Kidney epithelial cell (primary cell): ENCODE measurements around the gene LRRC59. TPM values are rescaled to one million over a fixed set of nuclear protein-coding genes. Genes with fewer than 3 reads are reported as not detected.

Experiments
- DNase-seq: peaks from one replicate; pipeline ENCODE4 v3.0.0-alpha.2; 2010; ENCODE audit warnings: low read depth
- H3K27me3 ChIP-seq: 2 replicates; pipeline ENCODE4 v1.6.0; 2011; ENCODE audit warnings: low read length; ENCODE audit not compliant: control insufficient read depth, insufficient read depth
- H3K36me3 ChIP-seq: 2 replicates; pipeline ENCODE4 v1.5.1; 2011; ENCODE audit warnings: low read length; ENCODE audit not compliant: control insufficient read depth, insufficient read depth
- H3K4me3 ChIP-seq: 2 replicates; pipeline ENCODE4 v1.5.1; 2011; ENCODE audit warnings: low read depth, mild to moderate bottlenecking, control low read depth, low read length
- CTCF ChIP-seq: IDR thresholded peaks from 2 replicates; pipeline ENCODE4 v1.5.1; 2011; ENCODE audit warnings: mild to moderate bottlenecking, moderate library complexity, low read length, control low read depth, inconsistent platforms; ENCODE audit not compliant: insufficient read depth, poor library complexity, severe bottlenecking
- total RNA-seq: library from RNA; depleted of rRNA; stranded (reverse); fragments of >200 nt; gene quantifications from 2 replicates; pipeline ENCODE4 v1.2.3, GENCODE V29; 2015

LRRC59 gene
- total RNA-seq, 1 donor from 2014 or later: 172 TPM

DNA sequence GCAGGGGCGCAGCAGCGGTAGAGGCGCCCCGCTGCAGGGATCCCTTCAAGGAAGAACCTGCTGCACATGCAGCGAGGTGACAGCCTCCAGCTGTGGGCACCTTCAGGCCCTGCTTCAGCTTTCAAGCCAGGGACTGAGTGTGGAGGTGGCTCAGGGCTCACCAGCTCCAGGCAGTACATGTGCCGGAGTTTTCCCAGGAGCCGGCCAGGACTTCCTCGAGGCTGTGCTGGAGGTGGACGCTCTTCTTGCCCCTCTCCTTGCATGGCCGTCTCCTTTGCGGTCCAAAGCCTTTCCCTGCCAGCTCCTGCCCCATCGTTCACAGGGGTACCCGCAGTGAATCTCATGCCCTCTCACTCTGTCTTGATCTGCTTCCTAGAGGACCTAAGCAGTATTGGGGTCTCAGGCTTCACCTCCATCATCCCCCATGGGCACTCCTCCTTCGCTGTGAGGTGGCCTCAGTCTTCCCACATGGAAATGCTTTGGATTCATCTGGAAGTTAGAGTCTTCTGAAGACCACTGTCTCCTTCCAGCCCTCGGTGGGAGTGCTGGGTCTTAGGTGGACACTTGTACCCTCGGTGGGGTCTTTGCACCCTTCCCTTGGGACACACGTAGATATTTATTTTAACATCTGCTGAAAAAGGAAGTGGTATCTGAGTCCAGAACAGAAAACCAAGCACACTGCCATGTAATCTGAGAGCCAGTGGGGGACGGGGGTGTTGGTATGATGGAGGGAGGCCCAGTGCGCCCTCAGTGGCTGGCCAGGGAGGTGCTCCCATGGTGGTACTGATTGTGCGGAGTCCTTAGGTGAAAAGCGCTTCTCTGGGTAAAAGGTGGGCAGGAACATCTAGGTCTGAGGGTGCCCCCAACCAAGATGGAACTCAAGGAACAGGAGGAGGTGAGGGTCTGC is 44.4 kb downstream of the LRRC59 start:
- no peak for TF ChIP-seq CTCF
- Histone ChIP-seq H3K27me3 (no peaks in the 10 kb centered on the region), H3K36me3 (no peaks in the 10 kb centered on the region), H3K4me3 (no peak overlapping the region)
- DNase-seq: no peak

DNA sequence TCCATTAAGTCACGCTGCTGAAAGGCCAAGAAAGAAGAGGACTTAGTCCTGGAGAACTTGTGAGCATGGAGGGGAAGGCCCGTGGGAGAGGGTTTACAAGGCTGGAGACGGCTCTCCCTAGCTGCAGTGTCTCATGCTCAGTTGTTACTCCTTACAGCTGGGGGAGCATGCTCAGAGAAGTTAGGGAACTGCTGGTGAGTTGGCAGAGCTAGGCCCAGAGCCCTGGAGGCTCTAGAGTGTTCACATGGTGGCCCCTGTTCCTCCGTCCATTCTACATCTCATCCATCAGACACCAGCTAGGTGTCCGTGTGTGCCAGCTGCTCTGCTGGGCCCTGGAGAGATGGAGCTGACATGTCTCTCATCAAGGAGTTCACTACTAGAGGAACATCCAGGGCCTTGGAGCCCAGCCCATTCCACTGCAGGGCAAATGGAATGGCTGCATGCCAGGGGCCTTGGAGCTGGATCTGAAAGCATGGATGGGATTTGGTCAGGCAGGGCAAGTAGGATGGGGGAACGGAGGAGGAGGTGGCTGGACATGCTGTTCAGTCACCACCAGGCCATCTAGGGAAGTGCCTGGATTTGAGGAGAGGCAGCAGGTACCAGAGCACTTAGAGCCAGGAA is 45.1 kb downstream of the LRRC59 start:
- Histone ChIP-seq H3K27me3 (no peaks in the 10 kb centered on the region), H3K4me3 (no peak overlapping the region), H3K36me3 (no peaks in the 10 kb centered on the region)
- DNase-seq: no peak
- TF ChIP-seq CTCF: no peak

- Histone ChIP-seq H3K27me3 (no peaks in the 10 kb centered on the region), H3K4me3 (no peak overlapping the region), H3K36me3 (no peaks in the 10 kb centered on the region)
- no peak for TF ChIP-seq CTCF
- DNase-seq: no peak
These were observed 46.6 kb downstream of the LRRC59 start for GRCh38 chr17:50350733-50351132.

DNA sequence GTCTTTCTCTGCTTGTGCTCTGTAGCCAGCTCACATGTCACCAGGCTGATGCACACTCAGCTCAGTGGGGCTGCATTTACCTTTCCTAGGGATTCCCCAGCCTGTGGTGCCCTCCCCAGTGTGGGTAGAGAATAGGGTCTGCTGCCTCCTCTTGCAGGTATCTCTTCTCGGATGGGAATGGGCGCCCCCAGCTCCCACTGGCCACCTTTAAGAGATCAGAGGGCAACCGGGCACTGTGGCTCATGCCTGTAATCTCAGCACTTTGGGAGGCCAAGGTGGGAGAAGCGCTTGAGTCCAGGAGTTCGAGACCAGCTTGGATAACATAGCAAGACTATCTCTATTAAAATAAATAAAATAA is 48.1 kb downstream of the LRRC59 start:
- H3K36me3 ChIP-seq: no peaks in the 10 kb centered on the region
- no peak for TF ChIP-seq CTCF
- H3K27me3 ChIP-seq: no peaks in the 10 kb centered on the region
- DNase-seq: no peak
- H3K4me3 ChIP-seq: no peak overlapping the region

DNA sequence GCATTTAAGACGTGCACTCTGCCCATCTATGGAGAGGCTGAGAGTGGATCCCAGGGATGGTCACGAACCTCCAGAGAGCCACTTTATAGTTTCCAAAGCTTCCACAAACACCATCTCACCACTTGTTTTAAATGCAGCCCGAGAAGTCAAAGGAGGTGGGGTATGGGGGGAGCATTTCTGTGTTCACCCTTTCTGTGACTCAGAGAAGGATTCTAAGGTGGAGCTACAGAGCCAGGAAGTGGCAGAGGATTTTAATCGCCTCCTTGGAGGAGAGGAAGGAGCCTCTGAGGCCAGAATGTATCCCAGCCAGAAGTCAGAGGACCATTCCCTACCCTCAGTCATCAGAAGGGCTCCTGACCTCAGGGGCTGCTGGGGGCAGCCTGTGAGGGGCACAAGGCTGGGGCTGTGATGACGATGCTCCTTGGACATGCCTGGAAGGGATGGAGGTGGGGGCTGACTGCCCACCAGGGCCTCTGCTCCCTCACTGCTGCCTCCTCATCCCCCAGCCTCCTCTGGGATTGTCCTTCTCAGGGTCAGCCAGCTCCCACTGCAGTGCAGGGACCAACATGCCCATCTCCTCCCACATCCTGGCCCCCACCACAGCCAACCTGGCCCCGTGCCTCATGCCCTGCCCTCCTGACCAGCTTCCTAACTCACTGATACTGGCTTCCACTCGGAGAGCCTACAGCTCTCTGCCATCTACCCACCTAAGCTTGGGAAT is 48.6 kb downstream of the LRRC59 start:
- no peak for DNase-seq
- Histone ChIP-seq H3K4me3 (no peak overlapping the region), H3K36me3 (no peaks in the 10 kb centered on the region), H3K27me3 (no peaks in the 10 kb centered on the region)
- no peak for TF ChIP-seq CTCF
